IPS DF 6.9 (cell line): Measurements from ENCODE around the gene WWOX.

ENCODE experiments used
- DNase-seq: peaks from one replicate; pipeline ENCODE4 v3.0.0-alpha.2; 2013; ENCODE audit warnings: low read depth, low spot score
- H3K27ac ChIP-seq: one replicate; pipeline ENCODE4 v1.5.1; 2013; ENCODE audit warnings: low read length, control low read depth
- H3K27me3 ChIP-seq: 2 replicates; pipeline ENCODE4 v1.6.1; 2013; ENCODE audit warnings: mild to moderate bottlenecking, low read length; ENCODE audit not compliant: control insufficient read depth, insufficient read depth
- H3K36me3 ChIP-seq: 2 replicates; pipeline ENCODE4 v1.6.1; 2013; ENCODE audit warnings: low read length; ENCODE audit not compliant: control insufficient read depth, insufficient read depth
- H3K4me1 ChIP-seq: 2 replicates; pipeline ENCODE4 v1.6.1; 2013; ENCODE audit warnings: low read length; ENCODE audit not compliant: control insufficient read depth, insufficient read depth
- H3K4me3 ChIP-seq: 2 replicates; pipeline ENCODE4 v1.5.1; 2013; ENCODE audit warnings: mild to moderate bottlenecking, low read length
- H3K9me3 ChIP-seq: 2 replicates; pipeline ENCODE4 v1.6.1; 2013; ENCODE audit warnings: low read length, inconsistent platforms; ENCODE audit not compliant: control insufficient read depth, insufficient read depth
- WGBS: extraction: QIAGEN DNeasy Blood & Tissue Kit; methylation state at CpG from one replicate; pipeline ENCODE4 v1.1.7; 2013; ENCODE audit warnings: mixed read lengths, missing lambda C conversion rate; ENCODE audit not compliant: insufficient read length, insufficient coverage; 5-methylcytosine and 5-hydroxymethylcytosine counted together

WWOX gene

DNA sequence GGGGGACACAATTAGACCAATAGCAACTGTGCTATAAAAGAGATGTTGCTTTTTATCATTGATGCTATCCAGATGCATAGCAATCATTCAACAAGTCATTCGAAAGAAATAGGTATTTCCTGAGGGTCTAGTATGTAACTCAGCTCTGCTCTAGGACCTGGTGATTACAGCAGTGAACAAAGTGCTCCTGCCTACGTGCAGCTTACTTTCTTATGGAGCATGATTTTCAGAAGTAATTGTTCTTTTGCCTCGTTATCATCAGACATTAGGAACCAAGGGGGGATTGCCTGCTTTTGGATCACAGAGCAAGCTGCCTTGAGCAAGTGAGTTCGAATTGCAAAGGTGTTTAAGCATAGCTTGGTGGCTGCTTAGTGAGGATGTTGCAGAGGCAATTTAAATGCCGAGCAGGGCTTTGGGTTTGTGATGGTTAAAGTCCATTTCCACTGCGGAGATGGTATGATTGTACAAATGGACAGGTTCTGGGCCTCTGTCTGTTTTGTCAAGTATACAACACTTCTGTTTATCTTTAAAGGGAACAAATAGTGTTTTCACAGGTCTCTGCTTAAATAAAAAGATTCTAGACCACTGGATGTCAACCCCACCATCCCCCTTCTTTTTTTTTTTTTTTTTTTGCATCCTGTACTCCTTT lies 41.5 kb downstream of the WWOX start:
- Histone ChIP-seq H3K36me3 (no peaks in the 10 kb centered on the region), H3K4me1 (no peaks in the 10 kb centered on the region), H3K27ac (no peak overlapping the region), H3K4me3 (no peak overlapping the region), H3K27me3 (no peaks in the 10 kb centered on the region), H3K9me3 (no peaks in the 10 kb centered on the region)
- WGBS: no CpG with 5 or more reads among the region's 6 CpGs
- no peak for DNase-seq

GRCh38 chr16:78142788-78143187 lies 43.3 kb downstream of the WWOX start:
- Histone ChIP-seq H3K4me1 (no peaks in the 10 kb centered on the region), H3K36me3 (no peaks in the 10 kb centered on the region), H3K4me3 (no peak overlapping the region), H3K27ac (no peak overlapping the region), H3K27me3 (no peaks in the 10 kb centered on the region), H3K9me3 (no peaks in the 10 kb centered on the region)
- WGBS: no CpG with 5 or more reads among the region's 1 CpG
- no peak for DNase-seq

GRCh38 chr16:78146807-78147206 lies 47.4 kb downstream of the WWOX start:
- H3K27me3 ChIP-seq: no peaks in the 10 kb centered on the region; the same call in 1 of the 2 replicates
- H3K36me3 ChIP-seq: no peaks in the 10 kb centered on the region
- no CpG with 5 or more reads among the region's 5 CpGs for WGBS
- H3K4me1 ChIP-seq: no peaks in the 10 kb centered on the region
- no peak for DNase-seq
- no peak overlapping the region for H3K27ac ChIP-seq
- H3K9me3 ChIP-seq: no peaks in the 10 kb centered on the region
- H3K4me3 ChIP-seq: no peak overlapping the region

- Histone ChIP-seq H3K9me3 (no peaks in the 10 kb centered on the region), H3K4me1 (no peaks in the 10 kb centered on the region), H3K4me3 (no peak overlapping the region), H3K27me3 (no peaks in the 10 kb centered on the region; the same call in 1 of the 2 replicates), H3K36me3 (no peaks in the 10 kb centered on the region), H3K27ac (no peak overlapping the region)
- DNase-seq: no peak
- WGBS: no CpG with 5 or more reads among the region's 10 CpGs
These were observed 48.5 kb downstream of the WWOX start for GRCh38 chr16:78147911-78148401.

DNA sequence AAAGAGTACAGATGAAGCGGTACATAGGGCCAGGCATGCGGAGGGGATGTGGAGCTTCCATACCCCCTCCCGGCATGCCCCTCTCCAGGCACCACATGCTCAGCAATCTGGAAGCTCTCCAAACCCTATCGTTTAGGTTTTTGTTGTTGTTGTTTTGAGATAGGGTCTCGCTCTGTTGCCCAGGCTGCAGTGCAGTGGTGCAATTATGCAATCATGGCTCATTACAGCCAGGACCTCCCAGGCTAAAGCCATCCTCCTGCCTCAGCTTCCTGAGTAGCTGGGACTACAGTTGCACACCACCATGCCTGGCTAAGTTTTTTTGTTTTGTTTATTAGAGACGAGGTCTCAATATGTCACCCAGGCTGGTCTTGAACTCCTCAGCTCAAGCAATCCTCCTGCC lies 50.8 kb downstream of the WWOX start:
- WGBS: no CpG with 5 or more reads among the region's 6 CpGs
- no peak for DNase-seq
- H3K36me3 ChIP-seq: no peaks in the 10 kb centered on the region
- no peaks in the 10 kb centered on the region; the same call in 1 of the 2 replicates for H3K27me3 ChIP-seq
- no peaks in the 10 kb centered on the region for H3K9me3 ChIP-seq
- no peaks in the 10 kb centered on the region for H3K4me1 ChIP-seq
- no peak overlapping the region for H3K27ac ChIP-seq
- no peak overlapping the region for H3K4me3 ChIP-seq

- no peaks in the 10 kb centered on the region for H3K36me3 ChIP-seq
- DNase-seq: no peak
- H3K27ac ChIP-seq: no peak overlapping the region
- H3K9me3 ChIP-seq: no peaks in the 10 kb centered on the region
- no CpG with 5 or more reads among the region's 5 CpGs for WGBS
- H3K27me3 ChIP-seq: no peaks in the 10 kb centered on the region; the same call in 1 of the 2 replicates
- H3K4me3 ChIP-seq: no peak overlapping the region
- H3K4me1 ChIP-seq: no peaks in the 10 kb centered on the region
These were observed 55.4 kb downstream of the WWOX start for GRCh38 chr16:78154729-78155461.

- no peak overlapping the region for H3K4me3 ChIP-seq
- H3K36me3 ChIP-seq: no peaks in the 10 kb centered on the region
- no peaks in the 10 kb centered on the region for H3K9me3 ChIP-seq
- no peaks in the 10 kb centered on the region for H3K27me3 ChIP-seq
- H3K4me1 ChIP-seq: no peaks in the 10 kb centered on the region
- WGBS: no CpG with 5 or more reads among the region's 7 CpGs
- DNase-seq: no peak
- H3K27ac ChIP-seq: no peak overlapping the region
These were observed 56.4 kb downstream of the WWOX start for GRCh38 chr16:78155791-78156345.

- Histone ChIP-seq H3K4me1 (no peaks in the 10 kb centered on the region), H3K4me3 (no peak overlapping the region), H3K36me3 (no peaks in the 10 kb centered on the region), H3K27me3 (no peaks in the 10 kb centered on the region), H3K9me3 (no peaks in the 10 kb centered on the region), H3K27ac (no peak overlapping the region)
- no peak for DNase-seq
- no CpG with 5 or more reads among the region's 5 CpGs for WGBS
These were observed 61.7 kb downstream of the WWOX start for GRCh38 chr16:78161023-78161729.

DNA sequence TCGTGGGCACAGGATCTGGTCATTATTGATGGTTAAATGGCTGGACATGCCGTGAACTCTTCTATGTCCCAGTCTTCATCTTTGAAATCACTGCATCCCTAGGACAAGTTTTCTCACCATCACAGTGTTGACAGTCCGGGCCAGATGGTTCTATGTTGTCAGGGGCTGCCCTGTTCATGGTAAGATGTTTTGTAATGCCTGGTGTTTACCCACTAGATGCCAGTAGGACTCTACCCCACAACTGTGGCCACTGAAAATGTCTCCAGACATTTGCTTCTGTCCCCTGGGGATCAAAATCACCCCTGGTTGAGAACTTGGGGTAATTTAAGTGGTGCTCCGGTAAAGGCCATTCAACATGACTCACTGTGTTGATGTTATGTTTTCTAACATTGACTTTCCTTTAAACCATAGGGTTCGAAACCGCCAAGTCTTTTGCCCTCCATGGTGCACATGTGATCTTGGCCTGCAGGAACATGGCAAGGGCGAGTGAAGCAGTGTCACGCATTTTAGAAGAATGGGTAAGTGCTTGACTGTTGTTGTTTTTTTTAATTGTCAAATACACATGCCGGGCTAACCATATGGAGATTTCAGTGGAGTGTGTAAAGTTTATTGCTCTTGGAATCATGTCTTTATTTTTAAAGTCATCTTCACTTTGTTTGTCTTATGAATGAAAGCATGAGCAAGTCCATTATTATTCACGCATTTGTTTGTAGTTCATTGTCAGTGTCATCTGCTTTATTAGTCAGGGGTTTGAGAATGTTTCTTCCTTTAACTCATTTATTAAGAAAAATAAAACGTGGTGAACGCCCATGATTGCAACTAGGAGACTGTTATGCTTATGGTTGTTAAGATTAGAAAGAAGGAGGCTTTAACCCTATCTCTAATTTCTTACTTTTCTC lies 64.6 kb downstream of the WWOX start:
- no CpG with 5 or more reads among the region's 12 CpGs for WGBS
- H3K27me3 ChIP-seq: no peaks in the 10 kb centered on the region

More for the DNA sequence above, 64.6 kb downstream of the WWOX start:
- no peak overlapping the region for H3K27ac ChIP-seq
- H3K4me1 ChIP-seq: no peaks in the 10 kb centered on the region
- no peaks in the 10 kb centered on the region for H3K9me3 ChIP-seq
- no peaks in the 10 kb centered on the region for H3K36me3 ChIP-seq
- DNase-seq: no peak
- no peak overlapping the region for H3K4me3 ChIP-seq
